ENCODE measurements around the gene CCDC110.

DNA sequence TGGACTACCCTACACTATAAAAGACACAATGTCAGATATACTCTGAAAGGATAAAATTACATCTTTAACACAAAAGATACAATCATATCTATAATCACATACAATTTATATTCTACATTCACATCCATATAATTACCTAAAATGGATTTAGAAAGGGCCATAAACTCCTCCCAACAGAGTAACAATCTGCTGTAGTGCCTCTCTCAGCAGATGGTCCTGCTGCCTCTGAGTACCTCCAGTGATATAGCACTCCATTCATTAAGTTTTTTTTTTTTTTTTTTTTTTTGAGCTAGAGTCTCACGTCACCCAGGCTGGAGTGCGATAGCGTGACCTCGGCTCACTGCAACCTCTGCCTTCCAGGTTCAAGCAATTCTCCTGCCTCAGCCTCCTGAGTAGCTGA is 67.5 kb downstream of the CCDC110 start:
- TF ChIP-seq, protein P1, sequence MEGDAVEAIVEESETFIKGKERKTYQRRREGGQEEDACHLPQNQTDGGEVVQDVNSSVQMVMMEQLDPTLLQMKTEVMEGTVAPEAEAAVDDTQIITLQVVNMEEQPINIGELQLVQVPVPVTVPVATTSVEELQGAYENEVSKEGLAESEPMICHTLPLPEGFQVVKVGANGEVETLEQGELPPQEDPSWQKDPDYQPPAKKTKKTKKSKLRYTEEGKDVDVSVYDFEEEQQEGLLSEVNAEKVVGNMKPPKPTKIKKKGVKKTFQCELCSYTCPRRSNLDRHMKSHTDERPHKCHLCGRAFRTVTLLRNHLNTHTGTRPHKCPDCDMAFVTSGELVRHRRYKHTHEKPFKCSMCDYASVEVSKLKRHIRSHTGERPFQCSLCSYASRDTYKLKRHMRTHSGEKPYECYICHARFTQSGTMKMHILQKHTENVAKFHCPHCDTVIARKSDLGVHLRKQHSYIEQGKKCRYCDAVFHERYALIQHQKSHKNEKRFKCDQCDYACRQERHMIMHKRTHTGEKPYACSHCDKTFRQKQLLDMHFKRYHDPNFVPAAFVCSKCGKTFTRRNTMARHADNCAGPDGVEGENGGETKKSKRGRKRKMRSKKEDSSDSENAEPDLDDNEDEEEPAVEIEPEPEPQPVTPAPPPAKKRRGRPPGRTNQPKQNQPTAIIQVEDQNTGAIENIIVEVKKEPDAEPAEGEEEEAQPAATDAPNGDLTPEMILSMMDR (IDR thresholded peaks at IDR 0.05), result no peak
- TF ChIP-seq RAD21 (conservative IDR thresholded peaks at IDR 0.05 in 1 of 2, IDR thresholded peaks at IDR 0.05 in 1 of 2), result no peak
- TF ChIP-seq, protein P2, sequence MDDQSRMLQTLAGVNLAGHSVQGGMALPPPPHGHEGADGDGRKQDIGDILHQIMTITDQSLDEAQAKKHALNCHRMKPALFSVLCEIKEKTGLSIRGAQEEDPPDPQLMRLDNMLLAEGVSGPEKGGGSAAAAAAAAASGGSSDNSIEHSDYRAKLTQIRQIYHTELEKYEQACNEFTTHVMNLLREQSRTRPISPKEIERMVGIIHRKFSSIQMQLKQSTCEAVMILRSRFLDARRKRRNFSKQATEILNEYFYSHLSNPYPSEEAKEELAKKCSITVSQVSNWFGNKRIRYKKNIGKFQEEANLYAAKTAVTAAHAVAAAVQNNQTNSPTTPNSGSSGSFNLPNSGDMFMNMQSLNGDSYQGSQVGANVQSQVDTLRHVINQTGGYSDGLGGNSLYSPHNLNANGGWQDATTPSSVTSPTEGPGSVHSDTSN (IDR thresholded peaks at IDR 0.05), result no peak
